Natural killer cell (primary cell): ENCODE measurements around the gene MXD1. TPM values are rescaled to one million over a fixed set of nuclear protein-coding genes. Genes with fewer than 3 reads are reported as not detected.

Experiments
- ATAC-seq, 3 donors: fragments of 150-1000 bp in 2 of 3; fragments of 200-7000 bp in 1 of 3; cut with Tn5 transposase; 1 replicate in 1 of 3; 2 replicates in 2 of 3; pipeline ENCODE4 v1.10.0; 2021; ENCODE audit warnings: mild to moderate bottlenecking in 2 of 3, moderate library complexity in 2 of 3
- DNase-seq, 2 donors: peaks; one replicate each; pipeline versions ENCODE4 v3.0.0 to v3.0.0-alpha.2; 2013 to 2021; ENCODE audit warnings: mixed read lengths in 1 of 2
- H3K27ac ChIP-seq: one replicate; pipeline ENCODE4 v1.5.1; 2013; ENCODE audit warnings: mild to moderate bottlenecking, low read length
- H3K27me3 ChIP-seq: one replicate; pipeline ENCODE4 v1.6.1; 2013; ENCODE audit warnings: low read length; ENCODE audit not compliant: control insufficient read depth, insufficient read depth
- H3K36me3 ChIP-seq: one replicate; pipeline ENCODE4 v1.6.1; 2013; ENCODE audit warnings: low read length; ENCODE audit not compliant: control insufficient read depth, insufficient read depth
- H3K4me1 ChIP-seq: one replicate; pipeline ENCODE4 v1.6.1; 2013; ENCODE audit warnings: low read length; ENCODE audit not compliant: control insufficient read depth, insufficient read depth
- H3K4me3 ChIP-seq: one replicate; pipeline ENCODE4 v1.5.1; 2013; ENCODE audit warnings: low read length
- H3K9me3 ChIP-seq: one replicate; pipeline ENCODE4 v1.6.1; 2013; ENCODE audit warnings: low read length; ENCODE audit not compliant: control insufficient read depth, insufficient read depth
- H3K27ac Mint-ChIP-seq, 2 donors: one replicate each; pipeline ENCODE4 v1.8.0; 2022; ENCODE audit warnings: mild to moderate bottlenecking in 2 of 2, mixed read lengths in 2 of 2, moderate library complexity in 1 of 2
- H3K27me3 Mint-ChIP-seq, 2 donors: one replicate each; pipeline ENCODE4 v1.8.0; 2022; ENCODE audit warnings: low read depth in 2 of 2, mixed read lengths in 2 of 2
- H3K36me3 Mint-ChIP-seq: one replicate; pipeline ENCODE4 v1.8.0; 2022; ENCODE audit warnings: mixed read lengths
- H3K4me1 Mint-ChIP-seq, 2 donors: one replicate each; pipeline ENCODE4 v1.8.0; 2022; ENCODE audit warnings: mixed read lengths in 2 of 2
- H3K4me3 Mint-ChIP-seq: one replicate; pipeline ENCODE4 v1.8.0; 2022; ENCODE audit warnings: mild to moderate bottlenecking, moderate library complexity, mixed read lengths
- H3K9me3 Mint-ChIP-seq, 2 donors: one replicate each; pipeline ENCODE4 v1.8.0; 2022; ENCODE audit warnings: mixed read lengths in 2 of 2
- CTCF ChIP-seq: fragments of 200-600 bp; IDR thresholded peaks from one replicate; pipeline ENCODE4 v1.8.0; 2022; ENCODE audit warnings: antibody characterized with exemption
- whole genome bisulfite sequencing: methylation state at CpG from one replicate; pipeline ENCODE4 v1.1.7; 2013; ENCODE audit warnings: missing lambda C conversion rate; ENCODE audit not compliant: insufficient coverage; 5-methylcytosine and 5-hydroxymethylcytosine counted together
- intact Hi-C: fragments of 100-400 bp; cut with micrococcal nuclease; formaldehyde crosslinking; loops from one replicate; pipeline ENCODE4 v1.14.2; 2022
- total RNA-seq, 4 donors: library from RNA; stranded (reverse); fragments of 120-200 nt in 1 of 4; gene quantifications; one replicate each; pipeline versions ENCODE4 v1.2.3 to v1.2.4, GENCODE V29; 2013 to 2022

The MXD1 gene
- total RNA-seq, result 100 to 1,000 TPM in 2 of 3 donors, 10 to 100 TPM in 1; 63.0 to 165 (median 112) TPM
- 36.5 TPM for total RNA-seq (2013)

- Mint-ChIP-seq H3K36me3 (peaks cover 8% of the 10 kb centered on the region), H3K27me3 (no peaks in the 10 kb centered on the region), H3K27ac (peak within 1 kb of the TSS; percentile 91 to 98), H3K9me3 (no peaks in the 10 kb centered on the region), H3K4me3 (peak within 1 kb of the TSS; percentile 85), H3K4me1 (peaks cover 25 to 32% of the 10 kb centered on the region in 2 donors)
- intact Hi-C loops, result loop anchor here (1.0 to 5.0 kb wide), 8 partner anchors 32 to 702 kb away; partner anchors contain the start of genes C2orf42, FAM136A, PCBP1 and TIA1
- peaks cover 13% of the 10 kb centered on the region for H3K4me1 ChIP-seq
- H3K9me3 ChIP-seq, result no peaks in the 10 kb centered on the region
- no peaks in the 10 kb centered on the region for H3K27me3 ChIP-seq
- ATAC-seq (no peak), DNase-seq (peak; percentile 29 to 41)
- WGBS, result under 1% methylated on average over 81 of the region's 81 CpGs
- peak within 1 kb of the TSS; percentile 76 for H3K4me3 ChIP-seq
- TF ChIP-seq CTCF, result no peak
- H3K36me3 ChIP-seq, result peaks cover 23% of the 10 kb centered on the region
- H3K27ac ChIP-seq, result peak within 1 kb of the TSS; percentile 91
These were observed at the start of gene MXD1 for GRCh38 chr2:69914950-69915945. MXD1 (plus strand) TSS chr2:69915109; CDS start chr2:69915331, 222 bp downstream.

GRCh38 chr2:69888451-69888850, 26.5 kb upstream of the MXD1 start:
- Mint-ChIP-seq H3K4me3 (no peak overlapping the region), H3K27me3 (no peaks in the 10 kb centered on the region), H3K36me3 (no peaks in the 10 kb centered on the region), H3K4me1 (peaks cover 3 to 4% of the 10 kb centered on the region in 2 donors), H3K9me3 (no peaks in the 10 kb centered on the region), H3K27ac (no peak overlapping the region)
- Histone ChIP-seq H3K27me3 (no peaks in the 10 kb centered on the region), H3K27ac (no peak overlapping the region), H3K9me3 (no peaks in the 10 kb centered on the region), H3K36me3 (no peaks in the 10 kb centered on the region), H3K4me1 (peaks cover 3% of the 10 kb centered on the region), H3K4me3 (no peak overlapping the region)
- TF ChIP-seq CTCF, result no peak
- no peak for DNase-seq
- intact Hi-C loops, result no loop called here
- WGBS, result 93% methylated on average over 4 of the region's 4 CpGs
- no peak for ATAC-seq

GRCh38 chr2:69889302-69889701, 25.6 kb upstream of the MXD1 start:
- H3K36me3 ChIP-seq, result no peaks in the 10 kb centered on the region
- TF ChIP-seq CTCF, result no peak
- no peaks in the 10 kb centered on the region for H3K36me3 Mint-ChIP-seq
- peaks cover 11 to 13% of the 10 kb centered on the region in 2 donors for H3K4me1 Mint-ChIP-seq
- no peaks in the 10 kb centered on the region for H3K27me3 Mint-ChIP-seq
- H3K27ac Mint-ChIP-seq, result no peak overlapping the region
- H3K27me3 ChIP-seq, result no peaks in the 10 kb centered on the region
- H3K4me3 Mint-ChIP-seq, result no peak overlapping the region
- no peaks in the 10 kb centered on the region for H3K9me3 ChIP-seq
- intact Hi-C loops, result no loop called here
- H3K27ac ChIP-seq, result no peak overlapping the region
- peaks cover 4% of the 10 kb centered on the region for H3K4me1 ChIP-seq
- DNase-seq (no peak), ATAC-seq (no peak)
- H3K4me3 ChIP-seq, result no peak overlapping the region
- H3K9me3 Mint-ChIP-seq, result no peaks in the 10 kb centered on the region
